SK-N-SH (cell line): Measurements from ENCODE around the gene KRTAP12-4.

Experiments used
- CTCF ChIP-seq: fragments of 200-600 bp; sonication (generic); IDR thresholded peaks from 2 replicates; pipeline ENCODE4 v1.6.1; 2017; ENCODE audit warnings: antibody characterized with exemption, mild to moderate bottlenecking, moderate library complexity
- ELF1 ChIP-seq: IDR thresholded peaks from 2 replicates; pipeline ENCODE4 v1.4.0; 2012
- FOXM1 ChIP-seq: IDR thresholded peaks from 2 replicates; pipeline ENCODE4 v1.4.0; 2012; ENCODE audit warnings: low read depth, mild to moderate bottlenecking
- GATA2 ChIP-seq: sonication (generic); formaldehyde crosslinking; IDR thresholded peaks from 2 replicates; pipeline ENCODE4 v1.5.0; 2020; ENCODE audit warnings: mild to moderate bottlenecking, missing genetic modification reagents
- IRF3 ChIP-seq: fragments of 150-350 bp; IDR thresholded peaks from 2 replicates; pipeline ENCODE4 v1.6.1; 2016; ENCODE audit warnings: mild to moderate bottlenecking, low read depth, low read length
- NFIC ChIP-seq: IDR thresholded peaks from 2 replicates; pipeline ENCODE4 v1.4.0; 2012; ENCODE audit warnings: borderline replicate concordance
- NRF1 ChIP-seq: IDR thresholded peaks from 2 replicates; pipeline ENCODE4 v1.6.1; 2012; ENCODE audit warnings: low read depth, mild to moderate bottlenecking, low read length
- RFX5 ChIP-seq: IDR thresholded peaks from 2 replicates; pipeline ENCODE4 v1.6.1; 2012; ENCODE audit warnings: mild to moderate bottlenecking, improper control_type of control experiment, low read length
- SIN3A ChIP-seq: IDR thresholded peaks from 2 replicates; pipeline ENCODE4 v1.6.1; 2012; ENCODE audit warnings: low read depth, mild to moderate bottlenecking, low read length, moderate library complexity, borderline replicate concordance
- TAF1 ChIP-seq: IDR thresholded peaks from 2 replicates; pipeline ENCODE4 v1.6.1; 2012; ENCODE audit warnings: low read depth, mild to moderate bottlenecking, low read length, moderate library complexity, borderline replicate concordance

GRCh38 chr21:44614961-44615391, 39.5 kb downstream of the KRTAP12-4 start:
- TF ChIP-seq TAF1 (no peak), FOXM1 (no peak), RFX5 (no peak), SIN3A (no peak), GATA2 (no peak), CTCF (no peak), IRF3 (no peak), NRF1 (no peak), NFIC (no peak), ELF1 (no peak)
